K562 treated with DMSO at 1 percent for 4 hours (cell line): ENCODE measurements around the gene NAA30. TPM values are rescaled to one million over a fixed set of nuclear protein-coding genes. Genes with fewer than 3 reads are reported as not detected.

ENCODE experiments used
- total RNA-seq: library from RNA; unstranded; fragments of 300-600 nt; gene quantifications from 2 replicates; pipeline ENCODE4 v1.2.3, GENCODE V29; 2022; ENCODE audit not compliant: insufficient read depth

NAA30 gene
- total RNA-seq: 3.7 and 5.4 TPM in 2 replicates

DNA sequence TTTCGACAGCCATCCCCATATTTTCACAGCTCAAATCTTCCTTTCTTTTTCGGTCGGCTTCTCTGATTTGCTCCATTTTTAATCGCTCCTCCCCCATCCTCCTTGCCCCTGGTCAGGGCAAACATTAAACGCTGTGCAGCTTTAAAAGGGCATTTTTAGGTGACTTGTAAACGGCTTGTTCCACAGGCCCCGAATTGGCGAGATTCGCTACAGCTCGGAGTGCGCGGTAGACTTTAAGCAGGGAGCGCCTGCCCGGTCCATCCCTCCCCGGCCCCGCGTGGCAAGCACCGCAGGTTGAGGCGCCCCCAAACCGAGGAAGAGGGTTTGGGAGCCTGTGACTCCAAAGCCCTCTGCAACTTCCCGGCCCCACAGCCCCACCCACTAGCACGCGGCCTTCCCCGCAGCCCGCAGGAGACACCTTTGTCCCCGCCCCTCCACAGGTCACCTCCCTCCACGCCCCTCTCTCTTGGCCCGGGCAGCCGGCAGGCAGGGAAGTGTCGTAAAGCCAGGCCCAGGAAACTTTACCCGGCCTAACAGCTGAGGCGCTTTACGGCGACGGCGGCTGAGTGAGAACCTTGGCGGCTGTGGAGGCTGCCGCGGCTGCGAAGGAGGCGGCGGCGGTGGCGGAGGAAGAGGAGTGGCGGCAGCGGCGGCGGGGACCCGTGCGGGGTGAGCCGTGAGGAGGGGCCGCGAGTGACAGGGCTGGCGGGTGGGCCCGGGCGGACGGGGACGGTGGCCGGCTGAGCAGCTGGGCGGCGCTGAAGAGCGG, at the start of gene NAA30:
NAA30 (plus strand) TSS at position 550 of the 769 bp plus-strand sequence. CDS start 372 bp downstream, outside the sequence.

Other genes starting within 250 kb of the NAA30 start
- 9.8 and 10.4 TPM in 2 replicates for gene EXOC5, start 121.7 kb upstream of the NAA30 start, total RNA-seq
- 11.2 and 12.9 TPM in 2 replicates for gene AP5M1, start 121.6 kb upstream of the NAA30 start, total RNA-seq
- gene CCDC198, start 103.3 kb downstream of the NAA30 start, total RNA-seq: not detected in 2 replicates